Neuronal stem cell (in vitro differentiated cells): ENCODE results near the gene AGPAT1.

ENCODE experiments used
- DNase-seq: peaks from one replicate; pipeline ENCODE4 v3.0.0-alpha.2; 2013; ENCODE audit warnings: low spot score
- H2AFZ ChIP-seq: one replicate; pipeline ENCODE4 v1.6.1; 2013; ENCODE audit warnings: mild to moderate bottlenecking, low read length, inconsistent platforms
- H2AK5ac ChIP-seq: 2 replicates; pipeline ENCODE4 v1.6.1; 2013; ENCODE audit warnings: low read depth, mild to moderate bottlenecking, inconsistent platforms, low read length, moderate library complexity, mixed read lengths
- H2BK120ac ChIP-seq: 2 replicates; pipeline ENCODE4 v1.6.1; 2013; ENCODE audit warnings: low read depth, mild to moderate bottlenecking, inconsistent platforms, low read length, moderate library complexity, mixed read lengths
- H2BK12ac ChIP-seq: one replicate; pipeline ENCODE4 v1.6.1; 2013; ENCODE audit warnings: low read length, inconsistent platforms
- H2BK15ac ChIP-seq: 2 replicates; pipeline ENCODE4 v1.6.1; 2013; ENCODE audit warnings: mild to moderate bottlenecking, low read length, inconsistent platforms, mixed read lengths
- H2BK5ac ChIP-seq: one replicate; pipeline ENCODE4 v1.6.1; 2013; ENCODE audit warnings: inconsistent platforms, mild to moderate bottlenecking, low read length, moderate library complexity
- H3K14ac ChIP-seq: one replicate; pipeline ENCODE4 v1.6.1; 2013; ENCODE audit warnings: low read length, inconsistent platforms
- H3K18ac ChIP-seq: 2 replicates; pipeline ENCODE4 v1.6.1; 2013; ENCODE audit warnings: low read length, inconsistent platforms
- H3K23ac ChIP-seq: 2 replicates; pipeline ENCODE4 v1.6.1; 2013; ENCODE audit warnings: low read depth, mild to moderate bottlenecking, mixed read lengths, low read length, inconsistent platforms; ENCODE audit not compliant: poor library complexity
- H3K27ac ChIP-seq: replicated peaks from 3 replicates; pipeline ENCODE4 v1.5.1; 2013; ENCODE audit warnings: low read length, inconsistent platforms
- H3K27me3 ChIP-seq, 3 experiments: 2 replicates each; pipeline ENCODE4 v1.6.1; 2013; ENCODE audit warnings: low read length in 3 of 3, mild to moderate bottlenecking in 2 of 3, inconsistent platforms in 1 of 3, low read depth in 1 of 3, mixed read lengths in 1 of 3, moderate library complexity in 1 of 3; ENCODE audit not compliant: control insufficient read depth in 3 of 3, insufficient read depth in 3 of 3
- H3K36me3 ChIP-seq, 2 donors: replicated peaks in 1 of 2; 2 replicates each; pipeline ENCODE4 v1.6.1; 2013; ENCODE audit warnings: low read length in 2 of 2; ENCODE audit not compliant: control insufficient read depth in 2 of 2, insufficient read depth in 2 of 2
- H3K4ac ChIP-seq: 2 replicates; pipeline ENCODE4 v1.6.1; 2013; ENCODE audit warnings: inconsistent platforms, mild to moderate bottlenecking, low read length, moderate library complexity
- H3K4me1 ChIP-seq, 2 donors: 1 replicate in 1 of 2; 2 replicates in 1 of 2; pipeline ENCODE4 v1.6.1; 2013; ENCODE audit warnings: low read length in 2 of 2, low read depth in 1 of 2; ENCODE audit not compliant: control insufficient read depth in 2 of 2, insufficient read depth in 1 of 2
- H3K4me2 ChIP-seq: one replicate; pipeline ENCODE4 v1.6.1; 2013; ENCODE audit warnings: mild to moderate bottlenecking, low read length, inconsistent platforms; ENCODE audit not compliant: insufficient read depth, poor library complexity, severe bottlenecking
- H3K4me3 ChIP-seq, 2 donors: 2 replicates each; pipeline ENCODE4 v1.5.1; 2013; ENCODE audit warnings: low read length in 2 of 2, mild to moderate bottlenecking in 2 of 2, inconsistent platforms in 1 of 2, moderate library complexity in 1 of 2
- H3K79me1 ChIP-seq: one replicate; pipeline ENCODE4 v1.6.1; 2013; ENCODE audit warnings: low read depth, mild to moderate bottlenecking, inconsistent platforms, low read length, moderate library complexity
- H3K9ac ChIP-seq: one replicate; pipeline ENCODE4 v1.6.1; 2013; ENCODE audit warnings: mild to moderate bottlenecking, low read depth, low read length, inconsistent platforms; ENCODE audit not compliant: poor library complexity
- H3K9me3 ChIP-seq, 2 donors: replicated peaks in 1 of 2; 2 replicates each; pipeline versions ENCODE3 to v1.6.1; 2013; ENCODE audit warnings: low read length in 2 of 2, mild to moderate bottlenecking in 2 of 2, inconsistent platforms in 1 of 2, low read depth in 1 of 2, mixed read lengths in 1 of 2, moderate library complexity in 1 of 2; ENCODE audit not compliant: control insufficient read depth in 2 of 2, insufficient read depth in 1 of 2
- H4K8ac ChIP-seq: one replicate; pipeline ENCODE4 v1.6.1; 2013; ENCODE audit warnings: low read depth, mild to moderate bottlenecking, inconsistent platforms, low read length, moderate library complexity
- H4K91ac ChIP-seq: one replicate; pipeline ENCODE4 v1.6.1; 2013; ENCODE audit warnings: low read length, low read depth, mild to moderate bottlenecking, inconsistent platforms; ENCODE audit not compliant: poor library complexity
- whole genome bisulfite sequencing, 2 donors: extraction: QIAGEN DNeasy Blood & Tissue Kit; methylation state at CpG; one replicate each; pipeline ENCODE4 v1.1.7; 2013; ENCODE audit warnings: missing lambda C conversion rate in 2 of 2, mixed read lengths in 1 of 2; ENCODE audit not compliant: insufficient read length in 2 of 2, insufficient replicate concordance in 1 of 2; ENCODE audit errors: extremely low coverage in 2 of 2; 5-methylcytosine and 5-hydroxymethylcytosine counted together

The AGPAT1 gene

GRCh38 chr6:32158052-32158451 lies 17.8 kb downstream of the AGPAT1 start:
- Histone ChIP-seq H2AK5ac (no peak overlapping the region), H3K23ac (no peak overlapping the region)
- DNase-seq: no peak

GRCh38 chr6:32156891-32157290 lies 19.0 kb downstream of the AGPAT1 start:
- H3K23ac ChIP-seq: no peak overlapping the region
- H4K8ac ChIP-seq: no peak overlapping the region
- no peak overlapping the region for H2AFZ ChIP-seq
- no peak for DNase-seq
- H3K4me2 ChIP-seq: no peak overlapping the region
- H3K27ac ChIP-seq: no peak overlapping the region
- no CpG with 5 or more reads among the region's 9 CpGs for WGBS, 2 donors
- peaks cover 0 to 6% (median 0%) of the 10 kb centered on the region in 3 experiments for H3K27me3 ChIP-seq
- no peak overlapping the region for H3K4me3 ChIP-seq
- no peak overlapping the region for H2BK15ac ChIP-seq
- no peak overlapping the region for H2BK12ac ChIP-seq
- no peak overlapping the region for H3K14ac ChIP-seq
- no peak overlapping the region for H3K18ac ChIP-seq
- no peak overlapping the region for H2AK5ac ChIP-seq
- H3K36me3 ChIP-seq: peaks cover 25 to 48% of the 10 kb centered on the region in 2 donors
- H3K4me1 ChIP-seq: peaks cover 15 to 16% of the 10 kb centered on the region in 2 donors
- peaks cover 19% of the 10 kb centered on the region for H3K79me1 ChIP-seq
- no peak overlapping the region for H3K4ac ChIP-seq
- H3K9ac ChIP-seq: no peak overlapping the region
- no peak overlapping the region for H2BK120ac ChIP-seq
- H4K91ac ChIP-seq: no peak overlapping the region
- H2BK5ac ChIP-seq: no peak overlapping the region
- no peaks in the 10 kb centered on the region for H3K9me3 ChIP-seq

More at GRCh38 chr6:32158052-32158451, 17.8 kb downstream of the AGPAT1 start:
- peaks cover 19% of the 10 kb centered on the region for H3K79me1 ChIP-seq
- H3K14ac ChIP-seq: no peak overlapping the region
- no peak overlapping the region for H3K27ac ChIP-seq
- H2BK15ac ChIP-seq: no peak overlapping the region
- H2BK120ac ChIP-seq: no peak overlapping the region
- H4K8ac ChIP-seq: no peak overlapping the region
- H3K4me1 ChIP-seq: peaks cover 7% of the 10 kb centered on the region in 2 donors
- no peak overlapping the region for H2BK12ac ChIP-seq
- no peak overlapping the region for H3K4ac ChIP-seq
- H3K4me3 ChIP-seq: no peak overlapping the region
- no peak overlapping the region for H2BK5ac ChIP-seq
- no peak overlapping the region for H4K91ac ChIP-seq
- H3K27me3 ChIP-seq: no peaks in the 10 kb centered on the region
- H3K18ac ChIP-seq: no peak overlapping the region
- no peak overlapping the region for H3K4me2 ChIP-seq
- H3K9me3 ChIP-seq: no peaks in the 10 kb centered on the region
- H3K9ac ChIP-seq: no peak overlapping the region
- H2AFZ ChIP-seq: no peak overlapping the region
- peaks cover 27 to 55% of the 10 kb centered on the region in 2 donors for H3K36me3 ChIP-seq

GRCh38 chr6:32154514-32155161 lies 21.2 kb downstream of the AGPAT1 start:
- H2BK15ac ChIP-seq: peak overlapping the region; percentile 55
- peak overlapping the region; percentile 95 for H3K9ac ChIP-seq
- DNase-seq: no peak
- peak overlapping the region; percentile 89 for H3K27ac ChIP-seq
- no peak overlapping the region for H4K8ac ChIP-seq
- peak overlapping the region; percentile 88 for H2AK5ac ChIP-seq
- no peak overlapping the region for H4K91ac ChIP-seq
- peaks cover 19% of the 10 kb centered on the region for H3K79me1 ChIP-seq
- peak overlapping the region; percentile 62 for H2BK120ac ChIP-seq
- H3K36me3 ChIP-seq: peaks cover 25 to 44% of the 10 kb centered on the region in 2 donors
- H3K23ac ChIP-seq: peak overlapping the region; percentile 87
- H2BK5ac ChIP-seq: peak overlapping the region; percentile 90
- H3K4ac ChIP-seq: peak overlapping the region; percentile 26
- WGBS, 2 donors: no CpG with 5 or more reads among the region's 34 CpGs
- peak overlapping the region; percentile 94 for H3K18ac ChIP-seq
- H3K14ac ChIP-seq: peak overlapping the region; percentile 86
- H3K9me3 ChIP-seq: no peaks in the 10 kb centered on the region
- peak overlapping the region; percentile 60 to 97 for H3K4me3 ChIP-seq
- H3K4me2 ChIP-seq: peak overlapping the region; percentile 87
- H2BK12ac ChIP-seq: no peak overlapping the region
- H3K4me1 ChIP-seq: peaks cover 15 to 26% of the 10 kb centered on the region in 2 donors
- H3K27me3 ChIP-seq: peaks cover 0 to 24% (median 0%) of the 10 kb centered on the region in 3 experiments
- H2AFZ ChIP-seq: peak overlapping the region; percentile 76

GRCh38 chr6:32153564-32154513 lies 22.0 kb downstream of the AGPAT1 start, which contains the start of gene PPT2:
TSS of gene PPT2 (plus strand) at chr6:32154141. CDS start at chr6:32154595, 454 bp downstream.
- no peaks in the 10 kb centered on the region for H3K9me3 ChIP-seq
- H3K27ac ChIP-seq: peak within 1 kb of the TSS; percentile 89
- H3K4ac ChIP-seq: peak within 1 kb of the TSS; percentile 26
- H3K4me3 ChIP-seq: peak within 1 kb of the TSS; percentile 60 to 97
- no peak within 1 kb of the TSS for H2BK12ac ChIP-seq
- H2AK5ac ChIP-seq: peak within 1 kb of the TSS; percentile 88
- H3K23ac ChIP-seq: peak within 1 kb of the TSS; percentile 89
- H2BK15ac ChIP-seq: peak within 1 kb of the TSS; percentile 56
- no peak within 1 kb of the TSS for H4K8ac ChIP-seq
- no CpG with 5 or more reads among the region's 52 CpGs for WGBS, 2 donors
- peak within 1 kb of the TSS; percentile 62 for H2BK120ac ChIP-seq
- H3K36me3 ChIP-seq: peaks cover 25 to 38% of the 10 kb centered on the region in 2 donors
- peak within 1 kb of the TSS; percentile 86 for H3K14ac ChIP-seq
- peak within 1 kb of the TSS; percentile 90 for H2BK5ac ChIP-seq
- H4K91ac ChIP-seq: no peak within 1 kb of the TSS
- H3K79me1 ChIP-seq: peaks cover 19% of the 10 kb centered on the region
- H3K9ac ChIP-seq: peak within 1 kb of the TSS; percentile 95
- peak within 1 kb of the TSS; percentile 76 for H2AFZ ChIP-seq
- H3K4me2 ChIP-seq: peak within 1 kb of the TSS; percentile 87
- peaks cover 15 to 26% of the 10 kb centered on the region in 2 donors for H3K4me1 ChIP-seq
- H3K27me3 ChIP-seq: peaks cover 0 to 30% (median 0%) of the 10 kb centered on the region in 3 experiments
- peak; percentile 88 for DNase-seq
- H3K18ac ChIP-seq: peak within 1 kb of the TSS; percentile 94
